ENCODE data around the gene CHST4.

- TF ChIP-seq ATF3 (CRISPR knock-in tag; conservative IDR thresholded peaks at IDR 0.05) (no peak), GTF2I (CRISPR knock-in tag; conservative IDR thresholded peaks at IDR 0.05) (no peak), CREM (CRISPR knock-in tag; IDR thresholded peaks at IDR 0.05) (no peak)
Observed at GRCh38 chr16:71562552-71562951, 36.3 kb downstream of the CHST4 start.

All from WTC11 (cell line).